Aorta (tissue), 5 donors: ENCODE measurements around the gene RNF150. TPM values are rescaled to one million over a fixed set of nuclear protein-coding genes. Genes with fewer than 3 reads are reported as not detected.

ENCODE experiments used
- ATAC-seq: fragments of 200-7000 bp; cut with Tn5 transposase; one replicate; pipeline ENCODE4 v1.9.1; 2022; ENCODE audit warnings: moderate library complexity; ENCODE audit not compliant: low FRiP score
- DNase-seq, 2 donors: peaks; one replicate each; pipeline ENCODE4 v3.0.0-alpha.2; 2020
- H3K27ac ChIP-seq, 2 donors: one replicate each; pipeline ENCODE4 v1.5.1; 2013; ENCODE audit warnings: low read length in 2 of 2, mild to moderate bottlenecking in 2 of 2, moderate library complexity in 2 of 2, control low read depth in 1 of 2, inconsistent platforms in 1 of 2, low read depth in 1 of 2
- H3K27me3 ChIP-seq, 2 donors: one replicate each; pipeline ENCODE4 v1.6.1; 2013; ENCODE audit warnings: control low read depth in 1 of 2, low read length in 1 of 2, mild to moderate bottlenecking in 1 of 2, moderate library complexity in 1 of 2; ENCODE audit not compliant: insufficient read depth in 2 of 2, control insufficient read depth in 1 of 2
- H3K36me3 ChIP-seq, 2 donors: one replicate each; pipeline ENCODE4 v1.6.1; 2013; ENCODE audit warnings: control low read depth in 1 of 2, low read length in 1 of 2, mild to moderate bottlenecking in 1 of 2; ENCODE audit not compliant: insufficient read depth in 2 of 2, control insufficient read depth in 1 of 2
- H3K4me1 ChIP-seq, 2 donors: one replicate each; pipeline ENCODE4 v1.6.1; 2013; ENCODE audit warnings: low read length in 2 of 2, control low read depth in 1 of 2, mild to moderate bottlenecking in 1 of 2, moderate library complexity in 1 of 2; ENCODE audit not compliant: insufficient read depth in 2 of 2, control insufficient read depth in 1 of 2
- H3K4me3 ChIP-seq, 2 donors: one replicate each; pipeline ENCODE4 v1.5.1; 2013; ENCODE audit warnings: low read length in 2 of 2, control low read depth in 1 of 2, mild to moderate bottlenecking in 1 of 2
- H3K9me3 ChIP-seq: one replicate; pipeline ENCODE4 v1.6.1; 2013; ENCODE audit warnings: mild to moderate bottlenecking, low read length; ENCODE audit not compliant: control insufficient read depth
- WGBS, 2 donors: extraction: QIAGEN DNeasy Blood & Tissue Kit; methylation state at CpG; one replicate each; pipeline ENCODE4 v1.1.7; 2013; 5-methylcytosine and 5-hydroxymethylcytosine counted together
- intact Hi-C, 2 donors: fragments of 100-400 bp; cut with DNase I; formaldehyde crosslinking; loops; one replicate each; pipeline versions ENCODE4 v1.14.2 to v1.15.0; 2022
- polyA plus RNA-seq, 2 donors: library from polyadenylated mRNA; stranded (reverse); fragments of 200-250 nt; gene quantifications; one replicate each; pipeline ENCODE4 v1.2.3, GENCODE V29; 2013
- total RNA-seq, 2 donors: library from RNA; stranded (reverse); fragmentation: NEBNext Ultra II Directional; extraction: Animal tissue kit (Norgen Biotek cat#: 25700); gene quantifications; one replicate each; pipeline ENCODE4 v1.2.1, GENCODE V29; 2021
- donor health status: healthy with polysubstance abuse.
- donor health status: Bipolar disorder and iron deficiency.
- donor health status: DM: no; HTN: no; CAD: no.
- donor health status: DM: no; HTN: no; CAD: no.
- donor health status: DM: yes; HTN: yes; CAD: no.

Gene RNF150
- total and polyA plus RNA-seq, 4 donors: 2.0 to 22.8 (median 10.6) TPM

GRCh38 chr4:141036786-141037185 is 96.5 kb downstream of the RNF150 start:
- Histone ChIP-seq H3K36me3 (no peaks in the 10 kb centered on the region), H3K4me1 (no peaks in the 10 kb centered on the region), H3K4me3 (no peak overlapping the region), H3K9me3 (no peaks in the 10 kb centered on the region), H3K27me3 (no peaks in the 10 kb centered on the region), H3K27ac (no peak overlapping the region)
- WGBS, 2 donors: 20% methylated on average over 2 of the region's 2 CpGs
- DNase-seq (no peak), ATAC-seq (no peak)
- intact Hi-C loops: no loop called here

GRCh38 chr4:141035920-141036319 is 97.3 kb downstream of the RNF150 start:
- no peak overlapping the region for H3K27ac ChIP-seq
- no peaks in the 10 kb centered on the region for H3K36me3 ChIP-seq
- no peak for ATAC-seq
- H3K9me3 ChIP-seq: no peaks in the 10 kb centered on the region
- H3K4me3 ChIP-seq: no peak overlapping the region
- DNase-seq: no peak
- no peaks in the 10 kb centered on the region for H3K27me3 ChIP-seq
- no peaks in the 10 kb centered on the region for H3K4me1 ChIP-seq
- intact Hi-C loops: no loop called here

- intact Hi-C loops: no loop called here
- no peak for DNase-seq
- no peak for ATAC-seq
- H3K4me1 ChIP-seq: no peaks in the 10 kb centered on the region
- no peaks in the 10 kb centered on the region for H3K36me3 ChIP-seq
- H3K9me3 ChIP-seq: no peaks in the 10 kb centered on the region
- H3K4me3 ChIP-seq: no peak overlapping the region
- WGBS, 2 donors: 23 to 26% methylated on average over 2 of the region's 2 CpGs
- no peaks in the 10 kb centered on the region for H3K27me3 ChIP-seq
- H3K27ac ChIP-seq: no peak overlapping the region
Measured at GRCh38 chr4:141028024-141028529, 105.2 kb downstream of the RNF150 start.

- Histone ChIP-seq H3K27me3 (no peaks in the 10 kb centered on the region), H3K36me3 (no peaks in the 10 kb centered on the region), H3K9me3 (no peaks in the 10 kb centered on the region), H3K27ac (no peak overlapping the region), H3K4me1 (no peaks in the 10 kb centered on the region), H3K4me3 (no peak overlapping the region)
- intact Hi-C loops: no loop called here
- ATAC-seq: no peak
- DNase-seq: no peak
- WGBS, 2 donors: 14 to 20% methylated on average over 1 of the region's 1 CpG
Measured at GRCh38 chr4:141027421-141027820, 105.8 kb downstream of the RNF150 start.

- DNase-seq (no peak), ATAC-seq (no peak)
- H3K9me3 ChIP-seq: no peaks in the 10 kb centered on the region
- H3K4me1 ChIP-seq: peaks cover 0 to 2% of the 10 kb centered on the region in 2 donors
- H3K27ac ChIP-seq: no peak overlapping the region
- H3K27me3 ChIP-seq: no peaks in the 10 kb centered on the region
- no peaks in the 10 kb centered on the region for H3K36me3 ChIP-seq
- intact Hi-C loops: no loop called here
- H3K4me3 ChIP-seq: no peak overlapping the region
- WGBS, 2 donors: 84 to 90% methylated on average over 7 of the region's 7 CpGs
Measured at GRCh38 chr4:141026900-141027299, 106.4 kb downstream of the RNF150 start.

GRCh38 chr4:141023051-141023450 is 110.2 kb downstream of the RNF150 start:
- DNase-seq (no peak), ATAC-seq (no peak)
- no peaks in the 10 kb centered on the region for H3K36me3 ChIP-seq
- intact Hi-C loops: no loop called here
- no peaks in the 10 kb centered on the region for H3K27me3 ChIP-seq
- WGBS, 2 donors: 100% methylated on average over 1 of the region's 1 CpG
- H3K4me3 ChIP-seq: no peak overlapping the region
- peaks cover 0 to 8% of the 10 kb centered on the region in 2 donors for H3K4me1 ChIP-seq
- peaks cover 2% of the 10 kb centered on the region for H3K9me3 ChIP-seq
- no peak overlapping the region for H3K27ac ChIP-seq

- intact Hi-C loops: no loop called here
- WGBS, 2 donors: 41 to 43% methylated on average over 3 of the region's 3 CpGs
- H3K4me1 ChIP-seq: peaks cover 0 to 8% of the 10 kb centered on the region in 2 donors
- no peaks in the 10 kb centered on the region for H3K36me3 ChIP-seq
- peak overlapping the region in 1 of 2 donors; percentile 73 for H3K27ac ChIP-seq
- H3K4me3 ChIP-seq: no peak overlapping the region
- H3K27me3 ChIP-seq: no peaks in the 10 kb centered on the region
- DNase-seq (no peak), ATAC-seq (no peak)
- peaks cover 2% of the 10 kb centered on the region for H3K9me3 ChIP-seq
Measured at GRCh38 chr4:141022111-141022695, 111.1 kb downstream of the RNF150 start.

GRCh38 chr4:141021397-141022110 is 111.7 kb downstream of the RNF150 start:
- ATAC-seq (peak; percentile 46), DNase-seq (no peak)
- Histone ChIP-seq H3K9me3 (peaks cover 2% of the 10 kb centered on the region), H3K27me3 (no peaks in the 10 kb centered on the region), H3K27ac (peak overlapping the region; percentile 60 to 73), H3K4me3 (no peak overlapping the region), H3K4me1 (peaks cover 0 to 8% of the 10 kb centered on the region in 2 donors), H3K36me3 (no peaks in the 10 kb centered on the region)
- intact Hi-C loops: no loop called here
- 39 to 42% methylated on average over 3 of the region's 3 CpGs for WGBS, 2 donors

GRCh38 chr4:141020801-141021261 is 112.4 kb downstream of the RNF150 start:
- DNase-seq: no peak
- Histone ChIP-seq H3K36me3 (no peaks in the 10 kb centered on the region), H3K27me3 (no peaks in the 10 kb centered on the region), H3K4me1 (peaks cover 0 to 8% of the 10 kb centered on the region in 2 donors), H3K9me3 (peaks cover 2% of the 10 kb centered on the region), H3K4me3 (no peak overlapping the region), H3K27ac (peak overlapping the region; percentile 60 to 73)
- WGBS, 2 donors: 16 to 30% methylated on average over 3 of the region's 3 CpGs
- intact Hi-C loops: no loop called here
- no peak for ATAC-seq
